GM23338 (cell line): Measurements from ENCODE around the gene POR. TPM values are rescaled to one million over a fixed set of nuclear protein-coding genes. Genes with fewer than 3 reads are reported as not detected.

Source experiments
- ATAC-seq: fragments of 200-7000 bp; cut with Tn5 transposase; 3 replicates; pipeline ENCODE4 v1.9.1; 2020
- DNase-seq: peaks from one replicate; pipeline ENCODE4 v3.0.0-alpha.2; 2015; ENCODE audit warnings: low spot score
- H2AFZ ChIP-seq: fragments of 200-600 bp; sonication (generic); 2 replicates; pipeline ENCODE4 v1.8.0; 2016; ENCODE audit warnings: antibody characterized with exemption, mild to moderate bottlenecking, moderate library complexity
- H3F3A ChIP-seq: fragments of 200-600 bp; sonication (generic); replicated peaks from 2 replicates; pipeline ENCODE4 v1.8.0; 2017; ENCODE audit warnings: antibody characterized with exemption, mixed run types, low read depth
- H3K27ac ChIP-seq: fragments of 200-600 bp; sonication (generic); 2 replicates; pipeline ENCODE4 v1.6.1; 2016; ENCODE audit warnings: low read depth
- H3K27me3 ChIP-seq: fragments of 200-600 bp; sonication (generic); 2 replicates; pipeline ENCODE4 v1.8.0; 2016; ENCODE audit warnings: mild to moderate bottlenecking, mixed run types, moderate library complexity; ENCODE audit not compliant: insufficient read depth
- H3K36me3 ChIP-seq: fragments of 200-600 bp; sonication (generic); 2 replicates; pipeline ENCODE4 v1.8.0; 2016; ENCODE audit warnings: mild to moderate bottlenecking; ENCODE audit not compliant: insufficient read depth
- H3K4me1 ChIP-seq: fragments of 200-600 bp; sonication (generic); 2 replicates; pipeline ENCODE4 v1.8.0; 2016; ENCODE audit warnings: mild to moderate bottlenecking, moderate library complexity; ENCODE audit not compliant: insufficient read depth
- H3K4me2 ChIP-seq: fragments of 200-600 bp; sonication (generic); 2 replicates; pipeline ENCODE4 v1.7.1; 2017; ENCODE audit warnings: mixed run types
- H3K4me3 ChIP-seq: fragments of 200-600 bp; sonication (generic); 2 replicates; pipeline ENCODE4 v1.6.1; 2016; ENCODE audit warnings: mixed run types
- H3K79me2 ChIP-seq: fragments of 200-600 bp; sonication (generic); replicated peaks from 2 replicates; pipeline ENCODE4 v1.8.0; 2017; ENCODE audit warnings: mild to moderate bottlenecking; ENCODE audit not compliant: insufficient read depth
- H3K9me2 ChIP-seq: fragments of 200-600 bp; sonication (generic); 2 replicates; pipeline ENCODE4 v1.8.0; 2017; ENCODE audit not compliant: insufficient read depth
- H4K20me1 ChIP-seq: fragments of 200-600 bp; sonication (generic); replicated peaks from 2 replicates; pipeline ENCODE4 v1.8.0; 2017; ENCODE audit warnings: mild to moderate bottlenecking; ENCODE audit not compliant: insufficient read depth
- H3K27ac Mint-ChIP-seq: 2 replicates; pipeline ENCODE4 v1.8.0; 2020; ENCODE audit warnings: inconsistent platforms, mild to moderate bottlenecking, moderate library complexity, mixed read lengths
- H3K27me3 Mint-ChIP-seq: 3 replicates; pipeline ENCODE4 v1.8.0; 2022; ENCODE audit warnings: low read depth, mild to moderate bottlenecking, moderate library complexity, mixed read lengths, inconsistent platforms; ENCODE audit not compliant: insufficient read depth, poor library complexity
- H3K36me3 Mint-ChIP-seq: 3 replicates; pipeline ENCODE4 v1.8.0; 2021; ENCODE audit warnings: low read depth, mild to moderate bottlenecking, inconsistent platforms, moderate library complexity, mixed read lengths
- H3K4me1 Mint-ChIP-seq: 3 replicates; pipeline ENCODE4 v1.8.0; 2020; ENCODE audit warnings: mild to moderate bottlenecking, inconsistent platforms, mixed read lengths
- H3K4me3 Mint-ChIP-seq: 3 replicates; pipeline ENCODE4 v1.8.0; 2021; ENCODE audit warnings: moderate library complexity, mild to moderate bottlenecking, inconsistent platforms, mixed read lengths
- H3K9me3 Mint-ChIP-seq: 3 replicates; pipeline ENCODE4 v1.8.0; 2020; ENCODE audit warnings: moderate library complexity, mild to moderate bottlenecking, inconsistent platforms, mixed read lengths
- CREB1 ChIP-seq: fragments of 250-450 bp; sonication (Bioruptor Pico); IDR thresholded peaks from 2 replicates; pipeline ENCODE4 v1.5.0; 2020; ENCODE audit warnings: low read depth, mild to moderate bottlenecking, moderate library complexity
- ETS1 ChIP-seq: IDR thresholded peaks from 2 replicates; pipeline ENCODE4 v1.6.1; 2016; ENCODE audit warnings: antibody characterized with exemption
- EZH2 ChIP-seq: fragments of 200-600 bp; sonication (generic); IDR thresholded peaks from one replicate; pipeline ENCODE4 v1.8.0; 2017; ENCODE audit warnings: antibody characterized with exemption, mild to moderate bottlenecking, low read depth; ENCODE audit not compliant: unreplicated experiment
- EZH2phosphoT487 ChIP-seq: fragments of 200-600 bp; sonication (generic); IDR thresholded peaks from one replicate; pipeline ENCODE4 v1.8.1; 2018; ENCODE audit warnings: antibody characterized with exemption; ENCODE audit not compliant: unreplicated experiment
- JUNB ChIP-seq: IDR thresholded peaks from one replicate; pipeline ENCODE4 v1.6.1; 2016; ENCODE audit warnings: antibody characterized with exemption; ENCODE audit not compliant: unreplicated experiment
- NANOG ChIP-seq: IDR thresholded peaks from 2 replicates; pipeline ENCODE4 v1.6.1; 2016; ENCODE audit warnings: antibody characterized with exemption, borderline replicate concordance
- POLR2AphosphoS5 ChIP-seq: IDR thresholded peaks from 2 replicates; pipeline ENCODE4 v1.6.1; 2016; ENCODE audit warnings: antibody characterized with exemption, low read depth
- STAT1 ChIP-seq: IDR thresholded peaks from one replicate; pipeline ENCODE4 v1.6.1; 2016; ENCODE audit warnings: antibody characterized with exemption; ENCODE audit not compliant: unreplicated experiment
- ZNF114 ChIP-seq: fragments of 250-450 bp; sonication (Bioruptor Pico); IDR thresholded peaks from 2 replicates; pipeline ENCODE4 v1.5.0; 2020; ENCODE audit warnings: mild to moderate bottlenecking, moderate library complexity
- ZNF331 ChIP-seq: fragments of 250-450 bp; sonication (Bioruptor Pico); IDR thresholded peaks from 2 replicates; pipeline ENCODE4 v1.5.0; 2020; ENCODE audit warnings: low read depth, mild to moderate bottlenecking, moderate library complexity
- ZNF462 ChIP-seq: fragments of 250-450 bp; sonication (Bioruptor Pico); IDR thresholded peaks from 2 replicates; pipeline ENCODE4 v1.5.0; 2020; ENCODE audit warnings: mild to moderate bottlenecking, moderate library complexity
- polyA plus RNA-seq: library from polyadenylated mRNA; unstranded; fragments of >200 nt; fragmentation: Nextera tagmentation; extraction: Ambion mirVana; gene quantifications from 2 replicates; pipeline ENCODE4 v1.2.1, GENCODE V29; 2016
- total RNA-seq: library from RNA; depleted of rRNA; stranded (reverse); fragments of >200 nt; shearing (Covaris generic); gene quantifications from 2 replicates; pipeline ENCODE4 v1.2.3, GENCODE V29; 2014
- TF ChIP-seq, protein P1 (sequence below): IDR thresholded peaks from one replicate; pipeline ENCODE4 v1.6.1; 2018; ENCODE audit warnings: antibody characterized with exemption; ENCODE audit not compliant: unreplicated experiment
- TF ChIP-seq, protein P2 (sequence below), 2 experiments: fragments of 200-600 bp in 1 of 2; sonication (generic) in 1 of 2; conservative IDR thresholded peaks; 2 replicates each; pipeline versions ENCODE4 v1.5.1 to v1.6.1; 2016 to 2017; ENCODE audit warnings: antibody characterized with exemption in 2 of 2, low read depth in 2 of 2, mild to moderate bottlenecking in 2 of 2, moderate library complexity in 1 of 2

Gene POR
- total and polyA plus RNA-seq, 2 experiments from 2014 or later = 126 to 164 TPM

DNA sequence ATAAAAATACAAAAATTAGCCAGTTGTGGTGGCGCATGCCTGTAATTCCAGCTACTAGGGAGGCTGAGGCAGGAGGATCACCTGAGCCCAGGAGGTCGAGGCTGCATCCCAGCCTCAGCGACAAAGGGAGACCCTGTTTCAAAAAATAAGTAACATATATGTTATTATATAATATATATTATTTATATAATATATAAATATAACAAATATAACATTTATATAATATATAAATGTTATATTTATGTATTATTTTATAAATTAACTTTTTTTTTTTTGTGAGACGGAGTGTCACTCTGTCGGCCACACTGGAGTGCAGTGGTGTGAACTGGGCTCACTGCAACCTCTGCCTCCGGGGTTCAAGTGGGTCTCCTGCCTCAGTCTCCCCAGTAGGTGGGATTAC, 1.5 kb upstream of the POR start:
- Histone ChIP-seq H3K27ac (no peak overlapping the region), H4K20me1 (peaks cover 27% of the 10 kb centered on the region), H3K27me3 (no peaks in the 10 kb centered on the region), H2AFZ (no peak overlapping the region), H3K79me2 (peaks cover 32% of the 10 kb centered on the region), H3K4me2 (no peak overlapping the region), H3K9me2 (no peaks in the 10 kb centered on the region), H3F3A (peaks cover 12% of the 10 kb centered on the region; the same call in 1 of the 2 replicates), H3K4me3 (no peak overlapping the region), H3K36me3 (no peaks in the 10 kb centered on the region; the same call in 1 of the 2 replicates), H3K4me1 (peaks cover 26% of the 10 kb centered on the region)
- DNase-seq (no peak), ATAC-seq (no peak)
- no peaks in the 10 kb centered on the region; the same call in 2 of the 3 replicates for H3K36me3 Mint-ChIP-seq
- no peak overlapping the region for H3K4me3 Mint-ChIP-seq
- peaks cover 9% of the 10 kb centered on the region for H3K27me3 Mint-ChIP-seq
- peaks cover 14% of the 10 kb centered on the region for H3K4me1 Mint-ChIP-seq
- H3K9me3 Mint-ChIP-seq = no peaks in the 10 kb centered on the region
- TF ChIP-seq, protein P1, sequence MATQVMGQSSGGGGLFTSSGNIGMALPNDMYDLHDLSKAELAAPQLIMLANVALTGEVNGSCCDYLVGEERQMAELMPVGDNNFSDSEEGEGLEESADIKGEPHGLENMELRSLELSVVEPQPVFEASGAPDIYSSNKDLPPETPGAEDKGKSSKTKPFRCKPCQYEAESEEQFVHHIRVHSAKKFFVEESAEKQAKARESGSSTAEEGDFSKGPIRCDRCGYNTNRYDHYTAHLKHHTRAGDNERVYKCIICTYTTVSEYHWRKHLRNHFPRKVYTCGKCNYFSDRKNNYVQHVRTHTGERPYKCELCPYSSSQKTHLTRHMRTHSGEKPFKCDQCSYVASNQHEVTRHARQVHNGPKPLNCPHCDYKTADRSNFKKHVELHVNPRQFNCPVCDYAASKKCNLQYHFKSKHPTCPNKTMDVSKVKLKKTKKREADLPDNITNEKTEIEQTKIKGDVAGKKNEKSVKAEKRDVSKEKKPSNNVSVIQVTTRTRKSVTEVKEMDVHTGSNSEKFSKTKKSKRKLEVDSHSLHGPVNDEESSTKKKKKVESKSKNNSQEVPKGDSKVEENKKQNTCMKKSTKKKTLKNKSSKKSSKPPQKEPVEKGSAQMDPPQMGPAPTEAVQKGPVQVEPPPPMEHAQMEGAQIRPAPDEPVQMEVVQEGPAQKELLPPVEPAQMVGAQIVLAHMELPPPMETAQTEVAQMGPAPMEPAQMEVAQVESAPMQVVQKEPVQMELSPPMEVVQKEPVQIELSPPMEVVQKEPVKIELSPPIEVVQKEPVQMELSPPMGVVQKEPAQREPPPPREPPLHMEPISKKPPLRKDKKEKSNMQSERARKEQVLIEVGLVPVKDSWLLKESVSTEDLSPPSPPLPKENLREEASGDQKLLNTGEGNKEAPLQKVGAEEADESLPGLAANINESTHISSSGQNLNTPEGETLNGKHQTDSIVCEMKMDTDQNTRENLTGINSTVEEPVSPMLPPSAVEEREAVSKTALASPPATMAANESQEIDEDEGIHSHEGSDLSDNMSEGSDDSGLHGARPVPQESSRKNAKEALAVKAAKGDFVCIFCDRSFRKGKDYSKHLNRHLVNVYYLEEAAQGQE = no peak
- TF ChIP-seq NANOG = no peak
- no peak for TF ChIP-seq POLR2AphosphoS5
- TF ChIP-seq CREB1 (CRISPR knock-in tag) = no peak
- no peak for TF ChIP-seq EZH2
- no peak for TF ChIP-seq STAT1
- TF ChIP-seq ZNF114 (CRISPR knock-in tag) = no peak
- no peak for TF ChIP-seq ETS1
- TF ChIP-seq ZNF462 = no peak
- TF ChIP-seq, protein P2, sequence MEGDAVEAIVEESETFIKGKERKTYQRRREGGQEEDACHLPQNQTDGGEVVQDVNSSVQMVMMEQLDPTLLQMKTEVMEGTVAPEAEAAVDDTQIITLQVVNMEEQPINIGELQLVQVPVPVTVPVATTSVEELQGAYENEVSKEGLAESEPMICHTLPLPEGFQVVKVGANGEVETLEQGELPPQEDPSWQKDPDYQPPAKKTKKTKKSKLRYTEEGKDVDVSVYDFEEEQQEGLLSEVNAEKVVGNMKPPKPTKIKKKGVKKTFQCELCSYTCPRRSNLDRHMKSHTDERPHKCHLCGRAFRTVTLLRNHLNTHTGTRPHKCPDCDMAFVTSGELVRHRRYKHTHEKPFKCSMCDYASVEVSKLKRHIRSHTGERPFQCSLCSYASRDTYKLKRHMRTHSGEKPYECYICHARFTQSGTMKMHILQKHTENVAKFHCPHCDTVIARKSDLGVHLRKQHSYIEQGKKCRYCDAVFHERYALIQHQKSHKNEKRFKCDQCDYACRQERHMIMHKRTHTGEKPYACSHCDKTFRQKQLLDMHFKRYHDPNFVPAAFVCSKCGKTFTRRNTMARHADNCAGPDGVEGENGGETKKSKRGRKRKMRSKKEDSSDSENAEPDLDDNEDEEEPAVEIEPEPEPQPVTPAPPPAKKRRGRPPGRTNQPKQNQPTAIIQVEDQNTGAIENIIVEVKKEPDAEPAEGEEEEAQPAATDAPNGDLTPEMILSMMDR (conservative IDR thresholded peaks at IDR 0.05; ENCODE audit: low read depth in 2 of 2) = no peak
- no peak for TF ChIP-seq ZNF331
- TF ChIP-seq JUNB = no peak
- no peak for TF ChIP-seq EZH2phosphoT487
- no peak overlapping the region for H3K27ac Mint-ChIP-seq
